ENCODE data around the gene OSM.

Gene OSM

DNA sequence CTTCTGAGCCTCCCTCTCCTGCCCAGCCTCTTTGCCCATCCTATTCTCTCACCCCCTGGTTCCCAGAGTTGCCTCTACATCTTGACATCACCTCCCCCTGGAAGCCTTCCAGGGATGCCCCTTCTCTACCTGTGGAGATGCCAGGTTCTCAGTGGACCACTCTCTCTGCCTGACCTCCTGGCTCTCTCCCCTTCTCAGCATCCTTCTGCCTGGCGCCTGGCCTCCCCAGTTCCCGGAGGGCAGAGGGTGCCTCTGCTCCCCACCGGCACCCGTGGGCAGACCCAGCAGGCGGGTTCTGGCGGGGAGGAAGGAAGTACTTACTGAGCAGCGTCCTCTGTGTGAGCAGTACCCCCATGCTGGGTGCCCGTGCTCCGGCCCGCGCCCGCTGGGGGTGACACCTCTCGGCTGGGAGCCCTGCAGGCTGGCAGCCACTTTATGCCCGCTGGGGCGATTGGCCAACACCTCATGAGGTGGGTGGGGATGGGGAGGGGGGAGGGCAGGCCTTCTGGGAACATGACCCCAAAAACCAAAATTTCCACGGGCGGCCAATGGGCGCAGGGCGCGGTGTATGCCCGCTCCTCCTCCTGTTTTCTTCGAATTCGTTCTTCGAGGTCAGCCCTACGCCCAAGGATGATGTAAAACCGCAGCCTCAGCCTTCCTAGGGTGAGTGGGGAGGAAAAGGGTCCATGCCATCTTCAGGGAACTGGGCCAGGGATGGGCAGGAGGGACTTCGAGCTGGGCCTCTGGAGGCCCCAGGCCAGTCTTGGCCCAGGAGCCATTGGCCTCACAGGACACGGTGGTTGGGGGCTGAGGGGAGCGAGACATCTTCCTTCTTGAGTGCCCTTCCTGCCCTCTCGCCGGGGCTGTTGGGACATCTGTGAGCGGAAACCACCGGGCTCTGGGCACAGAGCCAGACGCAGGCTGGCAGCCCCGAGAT lies at the start of gene OSM:
Gene OSM (minus strand): TSS at position 407 of the 937 bp plus-strand sequence. CDS start 52 bp downstream, at position 355.
- DNase-seq = peak; percentile 87

DNA sequence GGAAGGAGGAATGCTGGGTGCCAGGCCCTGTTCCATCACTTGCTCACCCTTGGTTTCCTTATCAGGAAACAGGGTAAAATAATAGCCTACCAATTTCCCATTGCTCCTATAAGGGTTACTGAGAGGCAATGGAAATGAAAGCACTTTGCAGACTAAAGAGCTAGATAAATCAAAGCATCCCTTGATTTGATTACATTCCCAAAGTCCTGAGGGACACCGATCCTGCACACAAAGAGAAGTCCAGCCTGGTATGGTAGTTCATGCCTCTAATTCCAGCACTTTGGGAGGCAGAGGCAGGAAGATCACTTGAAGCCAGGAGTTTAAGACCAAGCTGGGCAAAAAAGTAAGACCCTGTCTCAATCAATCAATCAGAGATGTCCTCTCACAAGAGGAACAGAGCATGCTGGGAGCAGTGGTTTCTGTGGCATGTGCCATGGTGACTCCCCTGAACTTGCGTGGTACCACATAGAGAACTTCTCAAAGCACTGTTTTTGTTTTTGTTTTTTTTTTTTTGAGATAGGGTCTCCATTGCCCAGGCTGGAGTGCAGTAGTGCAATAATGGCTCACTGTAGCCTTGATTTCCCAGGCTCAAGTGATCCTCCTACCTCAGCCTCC lies 49.4 kb upstream of the OSM start:
- no peak for DNase-seq

DNA sequence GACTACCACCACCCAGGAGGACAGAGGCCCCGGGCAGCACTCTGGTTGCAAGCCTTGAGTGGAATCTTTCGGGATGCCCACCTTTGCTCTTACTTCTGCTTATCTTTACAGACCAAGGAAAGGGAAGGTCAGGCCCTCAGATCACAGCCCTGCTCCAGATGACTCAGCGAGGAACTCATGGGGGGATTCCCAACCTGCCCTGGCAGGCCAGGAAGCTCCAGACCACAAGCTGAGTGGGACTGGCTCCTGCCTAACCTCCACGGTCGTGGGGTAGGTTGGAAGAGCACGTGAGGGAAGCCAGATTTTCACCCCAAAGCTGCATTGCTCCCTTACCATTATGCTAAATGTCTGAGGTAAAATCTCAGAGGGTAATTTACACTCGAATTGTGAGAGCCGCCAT lies 48.3 kb upstream of the OSM start:
- peak; percentile 71 for DNase-seq

DNA sequence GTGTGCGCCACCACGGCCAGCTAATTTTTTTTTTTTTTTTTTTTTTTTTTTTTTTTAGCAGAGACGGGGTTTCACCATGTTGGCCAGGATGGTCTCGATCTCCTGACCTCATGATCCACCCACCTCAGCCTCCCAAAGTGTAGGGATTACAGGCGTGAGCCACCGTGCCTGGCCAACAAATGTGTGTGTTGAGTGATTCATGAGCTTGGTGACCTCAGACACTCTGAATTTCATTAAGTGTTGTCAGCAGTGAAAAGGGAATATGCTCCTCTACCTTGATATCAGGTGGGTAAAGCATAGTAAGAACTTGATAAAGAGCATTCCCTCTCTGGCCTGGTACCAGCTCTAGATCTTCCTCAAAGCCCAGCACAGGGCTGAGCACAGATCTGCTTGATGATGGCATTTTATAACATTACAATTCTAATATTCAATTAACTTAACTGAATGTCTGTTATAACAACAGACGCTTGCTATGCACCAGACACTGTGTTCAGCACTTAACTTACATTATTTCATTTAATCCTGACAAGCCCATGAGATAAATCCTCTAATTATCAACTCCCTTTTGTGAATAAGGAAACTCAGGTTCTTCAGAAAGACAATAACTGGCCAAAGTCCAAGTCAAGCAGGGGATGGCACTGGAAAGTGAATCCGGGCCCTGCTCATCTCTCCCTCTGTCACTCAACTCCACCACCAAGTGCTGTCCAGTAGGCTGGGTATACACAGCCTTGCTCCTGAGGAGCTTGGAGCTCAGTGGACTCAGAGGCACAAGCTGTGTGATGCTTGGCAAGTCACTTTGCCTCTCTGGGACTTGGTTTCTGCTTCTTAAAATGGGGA lies 47.1 kb upstream of the OSM start:
- DNase-seq = no peak

DNA sequence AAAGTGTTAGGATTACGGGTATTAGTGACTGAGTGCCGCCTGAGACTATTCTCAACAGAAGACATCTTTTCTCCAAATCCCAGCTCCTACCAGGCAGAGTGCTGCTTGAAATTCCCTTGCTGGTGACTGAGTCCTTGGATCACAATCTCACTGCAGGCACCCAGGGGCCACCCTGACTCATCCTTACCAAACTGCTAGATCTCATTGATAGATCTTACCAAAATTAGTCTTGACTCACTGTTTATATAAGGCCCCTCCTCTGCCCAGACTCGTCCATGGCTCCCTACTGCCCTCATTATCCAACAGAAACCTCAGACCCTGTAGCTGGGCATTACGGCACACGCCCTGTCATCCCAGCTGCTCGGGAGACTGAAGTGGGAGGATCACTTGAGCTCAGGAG lies 45.4 kb upstream of the OSM start:
- no peak for DNase-seq

DNA sequence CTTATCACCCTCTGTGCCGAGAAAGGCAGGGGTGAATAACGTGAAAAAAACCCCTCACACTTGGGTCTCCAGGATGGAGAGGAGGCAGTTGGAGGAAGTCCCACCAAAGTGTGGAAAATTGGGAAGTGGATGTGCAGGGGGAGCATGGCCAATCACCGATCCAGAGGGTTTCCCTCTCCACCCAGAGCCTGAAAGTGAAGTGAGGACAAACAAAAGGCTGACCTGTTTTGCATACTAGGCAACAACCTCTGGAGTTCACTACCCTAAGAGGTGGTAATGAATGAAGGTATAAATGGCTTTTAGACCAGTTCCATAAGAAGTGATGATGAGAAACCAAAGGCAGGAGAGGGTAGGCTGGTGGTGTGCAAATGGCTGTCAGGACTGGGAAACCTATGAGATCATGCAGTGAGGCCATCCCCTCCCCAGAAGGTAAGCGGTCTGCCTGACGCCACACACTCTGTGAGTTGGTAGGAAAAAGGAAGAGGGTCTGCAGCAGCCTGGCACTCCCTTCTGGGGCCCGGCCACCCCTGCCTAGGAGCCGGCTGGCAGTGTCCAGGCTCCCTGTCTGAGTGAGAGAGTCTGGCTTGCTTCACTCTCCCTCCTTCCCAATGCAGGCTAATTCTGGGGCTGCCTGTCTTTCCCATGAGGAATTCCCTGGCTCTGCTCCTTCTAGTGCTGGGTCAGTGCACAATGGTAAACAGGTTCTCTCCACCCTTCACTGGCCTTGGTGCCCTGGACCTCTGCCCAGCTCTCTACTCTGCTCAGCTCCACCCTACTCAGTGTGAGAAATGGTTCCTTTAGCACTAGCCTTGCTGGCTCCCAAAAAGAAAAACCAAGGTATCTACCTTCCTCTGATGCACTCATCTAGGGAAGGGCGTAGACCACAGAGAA lies 44.5 kb upstream of the OSM start:
- no peak for DNase-seq

DNA sequence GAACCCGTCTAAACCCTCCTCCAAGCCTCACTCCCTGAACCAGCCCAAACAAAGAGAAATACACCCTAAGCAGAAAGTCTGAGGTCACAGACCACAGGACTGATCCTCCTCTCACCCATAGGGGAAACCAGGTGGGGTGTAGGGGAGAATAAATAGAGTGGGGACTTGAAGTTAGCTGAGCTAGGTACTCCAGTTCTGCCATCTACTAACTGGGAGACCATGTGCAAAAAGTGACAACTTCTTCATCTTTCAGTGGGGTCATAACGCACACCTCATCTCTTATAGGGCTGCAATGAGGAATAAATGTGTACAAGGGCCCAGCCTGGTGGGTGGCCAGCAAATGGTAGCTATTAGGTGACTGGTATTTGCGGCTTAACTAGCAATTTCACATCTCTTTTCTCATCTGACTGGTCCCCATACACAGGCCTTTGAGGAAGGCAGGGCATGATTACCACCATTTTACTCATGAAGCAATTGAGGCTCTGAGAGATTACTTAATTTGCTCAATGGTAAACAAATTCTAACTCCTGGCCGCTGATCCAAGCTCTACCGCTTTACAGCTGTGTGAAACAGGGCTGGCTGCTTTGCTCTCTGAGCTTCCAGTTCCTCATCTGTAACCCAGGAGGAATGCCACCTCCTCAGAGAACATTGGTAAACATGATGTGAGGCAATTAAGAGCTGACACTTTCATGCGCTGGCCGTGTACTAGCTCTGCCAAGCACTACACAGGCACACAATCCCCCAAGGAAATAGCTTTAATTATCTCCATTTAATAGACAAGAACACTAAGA lies 43.5 kb upstream of the OSM start:
- peak; percentile 87 for DNase-seq

DNA sequence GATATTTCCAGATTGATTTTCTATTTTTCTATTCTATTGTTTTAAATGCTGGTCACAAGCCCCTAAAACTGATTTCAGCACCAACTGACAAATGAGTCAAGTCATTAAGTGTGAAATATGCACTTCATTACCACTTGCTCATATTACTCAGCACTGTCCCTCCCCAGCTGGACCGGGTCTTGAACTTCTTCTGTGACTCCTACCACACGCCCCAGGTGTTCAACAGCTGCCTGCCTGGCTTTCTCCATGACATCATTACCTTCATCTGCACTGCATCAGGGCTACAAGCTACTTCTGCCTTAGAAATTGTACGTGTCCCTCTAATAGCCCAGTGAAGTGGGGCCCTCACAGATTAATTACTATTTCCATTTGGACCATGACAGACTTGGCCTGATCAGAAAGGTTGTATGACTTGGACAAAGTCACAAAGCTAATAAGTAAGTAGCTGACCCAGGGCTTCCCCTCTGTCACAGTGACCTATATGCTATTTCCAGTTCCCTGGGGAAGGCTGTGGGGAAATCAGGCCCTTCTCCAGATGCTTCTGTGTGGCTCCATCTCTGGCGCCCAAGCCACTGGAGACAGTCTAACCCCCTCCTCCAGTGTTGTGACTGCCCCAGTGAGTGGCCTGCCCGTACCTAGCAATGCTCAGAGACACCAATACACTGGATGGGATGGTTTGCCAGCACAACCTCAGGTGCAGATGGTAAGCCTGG lies 42.0 kb upstream of the OSM start:
- DNase-seq = no peak

DNA sequence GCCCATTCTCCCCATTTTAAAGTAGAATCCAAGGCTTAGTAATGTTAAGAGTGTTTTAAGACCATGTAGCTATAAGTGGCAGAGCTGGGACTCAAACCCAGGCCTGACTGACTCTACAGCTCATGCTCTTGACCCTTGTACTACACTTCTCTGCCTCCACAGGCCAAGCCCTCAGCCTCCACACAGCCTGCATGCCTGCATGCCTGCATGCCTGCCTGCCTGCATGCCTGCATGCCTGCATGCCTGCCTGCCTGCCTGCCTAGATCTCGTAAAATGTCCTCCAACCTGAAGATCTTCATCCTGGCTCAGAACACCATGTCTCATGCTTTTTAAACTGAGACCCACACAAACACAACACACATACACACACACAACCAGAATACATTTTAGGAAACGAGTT lies 41.4 kb upstream of the OSM start:
- no peak for DNase-seq

DNA sequence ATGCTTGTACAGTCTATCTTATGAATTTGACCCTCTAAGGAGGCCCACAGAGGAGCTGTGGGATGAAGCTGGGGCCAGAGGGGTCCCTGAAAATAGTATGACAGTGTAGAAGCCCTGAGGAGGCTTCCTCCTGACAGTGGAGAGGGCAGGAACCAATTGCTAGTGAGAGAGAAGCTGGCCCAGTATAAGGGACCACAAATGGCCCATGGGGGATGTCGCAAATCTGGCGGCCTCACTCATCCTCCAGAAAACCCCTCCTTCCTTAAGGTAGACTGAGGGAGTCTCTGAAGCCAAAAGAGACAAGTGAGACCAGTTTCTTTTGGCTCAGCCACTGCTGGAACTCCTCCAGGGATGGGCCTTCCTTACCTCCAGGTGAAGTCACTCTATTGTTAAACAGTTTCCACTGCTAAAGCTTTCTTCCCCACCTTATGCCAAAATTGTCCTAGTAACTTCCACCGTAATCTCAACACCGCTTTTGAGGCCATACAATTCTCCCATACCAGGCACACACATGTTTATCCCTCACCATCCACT lies 40.5 kb upstream of the OSM start:
- DNase-seq = no peak

DNA sequence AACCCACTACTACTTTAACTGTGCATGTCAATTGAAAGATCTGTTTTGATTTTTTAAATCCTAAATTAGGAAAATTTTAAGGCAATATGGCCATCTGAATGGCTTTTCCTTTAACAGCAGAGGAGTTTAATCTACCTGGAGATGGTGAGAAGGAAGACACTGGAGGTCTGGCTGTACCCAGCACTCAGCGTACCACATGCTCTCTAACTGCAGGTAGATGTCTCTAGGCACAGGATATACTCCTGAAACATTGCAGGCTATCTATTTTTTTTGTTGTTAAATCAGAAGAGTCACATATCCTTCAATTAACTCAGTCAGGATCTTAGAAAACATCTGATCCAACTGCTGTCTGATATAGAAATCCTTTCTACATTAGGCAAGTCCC lies 40.0 kb upstream of the OSM start:
- DNase-seq = no peak

DNA sequence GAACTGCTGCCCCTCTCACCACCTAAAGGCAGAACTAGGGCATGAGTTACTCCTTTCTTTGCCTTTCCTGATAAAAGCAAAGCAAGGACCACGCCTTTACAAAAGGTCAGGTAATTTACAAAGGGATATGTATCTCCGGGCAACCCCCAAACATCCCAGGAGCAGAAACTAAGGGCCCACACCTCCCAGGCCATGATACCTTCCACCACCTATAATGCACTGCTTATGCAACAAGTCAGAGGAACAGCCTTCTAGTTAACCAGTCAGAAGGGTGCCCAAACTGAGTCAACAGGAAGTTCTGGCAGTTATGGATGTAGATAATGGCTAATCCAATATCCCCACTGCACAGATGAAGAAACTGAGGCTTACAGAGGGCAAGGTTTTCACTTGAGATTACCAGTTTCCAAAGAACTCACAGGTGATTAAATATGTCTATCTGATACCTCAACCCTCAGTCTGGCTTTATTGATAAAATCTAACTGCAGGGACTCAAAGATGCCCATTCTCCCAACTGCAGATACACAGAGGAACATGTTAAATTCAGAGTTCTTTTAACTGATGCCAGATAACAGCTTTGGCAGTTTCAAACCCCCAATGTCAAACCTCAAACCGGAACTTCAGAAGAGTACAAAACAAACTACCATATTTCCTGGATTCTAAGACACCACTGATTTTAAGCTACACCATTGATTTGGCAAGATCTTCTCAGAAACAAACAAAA lies 39.4 kb upstream of the OSM start:
- DNase-seq = no peak

DNA sequence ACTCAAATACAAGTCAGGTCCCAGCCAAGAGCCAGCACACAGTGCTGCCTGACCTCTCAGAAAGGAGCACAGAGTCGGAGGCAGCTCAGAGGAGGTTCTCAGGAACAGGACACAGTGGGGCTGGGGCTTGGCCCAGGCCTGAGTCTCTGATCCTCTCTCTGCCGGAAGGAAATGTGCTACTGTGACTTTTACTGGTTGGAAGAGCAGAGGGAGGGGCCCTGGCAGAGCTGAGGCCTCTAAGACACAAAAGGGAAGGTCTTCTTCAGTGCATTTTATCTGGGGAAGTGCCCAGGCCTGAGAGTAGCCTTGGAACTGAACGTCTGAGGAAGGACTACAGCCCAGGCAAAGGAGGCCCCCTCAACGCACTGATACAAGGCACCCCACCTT lies 38.9 kb upstream of the OSM start:
- peak; percentile 54 for DNase-seq

DNA sequence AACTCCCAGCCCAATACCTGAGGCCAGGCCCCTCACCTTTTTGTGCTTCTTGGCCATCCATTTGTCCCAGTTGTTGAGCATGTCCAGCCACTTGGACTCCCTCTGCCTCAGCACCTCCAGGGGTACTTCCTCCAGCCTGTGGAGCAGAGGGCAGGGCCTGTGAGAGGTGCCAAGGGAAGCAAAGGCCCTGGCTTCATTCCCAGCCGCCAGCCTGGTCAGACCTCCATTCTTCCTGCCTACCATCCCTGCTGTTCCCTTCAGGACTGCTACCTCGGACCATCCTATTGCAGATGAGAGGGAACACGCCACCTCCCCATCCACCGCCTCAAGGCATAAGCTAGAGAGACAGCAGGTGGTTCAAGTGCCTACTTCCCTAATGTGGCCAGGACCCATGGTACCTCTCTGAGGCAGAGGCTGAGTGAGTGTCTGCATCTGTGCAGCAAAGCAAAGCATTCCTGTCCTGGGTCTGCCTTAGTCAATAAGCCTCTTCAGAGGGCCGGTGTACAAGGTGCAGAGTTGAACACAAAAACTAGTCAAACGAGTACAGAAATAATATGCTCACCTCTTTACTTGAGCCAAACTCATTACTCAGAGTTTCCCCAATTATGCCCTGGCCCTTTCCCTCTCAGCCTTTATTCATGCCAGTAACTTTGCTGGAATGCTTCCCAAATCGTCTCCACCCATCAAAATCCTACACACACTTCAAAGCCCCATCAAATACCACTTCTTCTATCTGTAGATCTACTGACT lies 38.0 kb upstream of the OSM start:
- DNase-seq = no peak

DNA sequence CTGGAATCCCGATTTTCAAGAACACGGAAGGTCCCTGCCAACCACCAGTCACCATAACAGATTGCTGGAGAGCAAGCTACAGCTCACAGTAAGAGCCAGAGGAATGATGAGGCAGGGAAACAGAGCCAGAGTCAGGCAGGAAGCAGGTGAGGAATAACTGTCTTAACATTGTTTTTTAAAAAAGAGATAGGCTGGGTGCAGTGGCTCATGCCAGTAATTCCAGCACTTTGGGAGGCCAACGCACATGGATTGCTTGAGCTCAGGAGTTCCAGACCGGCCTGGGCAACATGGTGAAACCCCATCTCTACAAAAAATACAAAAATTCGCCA lies 36.1 kb upstream of the OSM start:
- DNase-seq = no peak

DNA sequence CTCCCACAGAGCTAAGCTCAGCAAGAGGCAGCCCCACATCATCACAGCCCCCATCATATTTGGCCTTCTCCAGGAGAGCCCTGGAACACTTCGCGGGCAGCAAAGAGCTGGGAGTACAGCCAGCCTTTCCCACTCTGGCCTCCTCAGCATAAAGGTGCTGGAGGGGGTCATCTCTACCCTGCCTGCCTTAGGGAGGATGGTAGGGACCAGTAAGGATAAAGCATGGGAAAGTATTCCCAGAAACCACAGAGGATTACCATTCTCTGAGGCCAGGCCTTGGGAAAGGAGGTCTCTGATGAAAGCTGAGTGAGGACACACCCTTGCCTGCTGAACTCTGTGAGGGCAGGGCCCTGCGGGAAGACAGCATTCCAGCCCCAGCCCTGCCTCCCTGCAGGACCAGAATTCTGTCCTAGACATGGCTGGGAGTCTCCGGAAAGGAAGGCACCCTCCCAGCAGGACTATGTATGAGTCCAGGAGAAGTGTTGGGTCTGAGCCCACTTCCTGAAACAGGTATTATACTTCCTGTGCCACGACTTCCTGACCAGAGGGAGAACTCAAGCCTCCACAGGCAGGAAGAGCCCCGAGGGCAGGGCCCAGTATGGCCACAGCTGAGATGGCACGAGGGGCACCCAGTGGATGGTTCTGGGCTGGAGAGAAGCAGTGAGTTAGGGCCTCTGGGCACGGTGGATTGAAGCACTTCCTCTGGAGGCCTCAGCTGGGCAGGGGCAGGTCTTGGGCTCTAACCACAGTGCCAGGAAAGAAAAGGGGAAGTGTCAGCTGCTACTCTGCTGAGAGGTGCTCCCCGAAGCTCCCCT lies 35.6 kb upstream of the OSM start:
- DNase-seq = peak; percentile 76

DNA sequence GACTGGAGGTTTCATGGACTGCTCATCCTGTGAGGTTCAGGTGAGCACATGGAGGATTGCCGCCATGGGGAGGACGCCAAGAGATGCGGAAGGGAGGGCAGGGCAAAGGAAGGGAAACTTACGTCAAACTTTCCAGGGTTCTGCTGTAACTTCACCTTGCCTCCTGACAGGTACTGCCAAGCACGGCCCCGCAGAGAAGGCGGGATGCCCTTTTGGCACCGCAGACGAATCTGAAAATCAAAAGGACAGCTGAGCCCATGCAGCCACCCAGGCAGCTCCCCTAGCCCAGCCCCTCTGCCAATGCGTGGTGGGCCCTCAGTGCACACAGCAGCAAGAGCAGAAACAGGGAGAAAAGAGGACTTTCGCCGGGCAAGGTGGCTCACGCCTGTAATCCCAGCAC lies 32.7 kb upstream of the OSM start:
- no peak for DNase-seq

DNA sequence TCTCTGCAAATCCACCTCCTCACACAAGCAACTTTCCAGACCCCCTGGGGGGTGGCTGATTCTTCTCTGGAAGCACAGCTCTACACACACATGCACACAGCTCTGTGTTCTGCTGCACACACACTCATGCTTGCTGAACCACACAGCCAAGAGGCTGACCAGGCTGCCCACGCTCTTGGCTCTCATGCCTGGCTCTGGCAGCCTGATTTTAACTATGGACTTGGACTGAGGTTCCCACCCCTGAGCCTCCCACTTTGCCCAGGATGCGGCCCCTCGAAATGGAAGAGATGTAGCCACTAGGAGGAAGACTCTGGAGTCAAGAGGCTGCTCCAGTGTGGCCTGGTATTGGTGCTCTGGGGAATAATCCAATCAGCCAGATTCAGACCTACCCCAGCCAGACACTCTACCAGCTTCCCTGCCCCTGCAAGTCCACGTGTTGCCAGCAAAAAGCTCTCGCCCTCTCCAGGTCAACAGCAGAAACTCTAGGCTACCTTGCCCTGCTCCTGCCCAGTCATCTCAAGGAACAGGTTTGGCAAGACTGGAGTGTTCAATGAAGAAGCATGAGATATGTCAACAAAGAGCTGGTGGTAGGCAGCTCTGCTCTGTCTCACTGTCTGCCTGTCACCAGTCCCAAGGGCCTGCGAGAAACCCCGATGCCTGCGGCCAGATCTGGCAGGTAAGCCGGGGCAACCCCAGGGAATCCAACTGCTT lies 31.5 kb upstream of the OSM start:
- no peak for DNase-seq

Data from inflammatory macrophage treated with lipopolysaccharide for 4 hours (primary cell).